Trophoblast cell (in vitro differentiated cells and primary cell): ENCODE data around the gene KIAA0930.
A peak's percentile ranks its signal among the peaks of the same experiment; 100 is the strongest.

Experiments used
- DNase-seq, 2 donors: peaks; one replicate each; pipeline ENCODE4 v3.0.0-alpha.2; 2016
- H2AFZ ChIP-seq: 2 replicates; pipeline ENCODE4 v1.6.1; 2013; ENCODE audit warnings: low read length, moderate library complexity, mild to moderate bottlenecking; ENCODE audit not compliant: insufficient read depth, poor library complexity
- H2AK5ac ChIP-seq: 2 replicates; pipeline ENCODE4 v1.6.1; 2013; ENCODE audit warnings: mild to moderate bottlenecking, low read length
- H2BK120ac ChIP-seq: 2 replicates; pipeline ENCODE4 v1.6.1; 2013; ENCODE audit warnings: low read length, mild to moderate bottlenecking, moderate library complexity; ENCODE audit not compliant: insufficient read depth, poor library complexity
- H2BK12ac ChIP-seq: 2 replicates; pipeline ENCODE4 v1.6.1; 2013; ENCODE audit warnings: mild to moderate bottlenecking, low read length, moderate library complexity
- H2BK5ac ChIP-seq: 2 replicates; pipeline ENCODE4 v1.6.1; 2013; ENCODE audit warnings: low read length, low read depth, moderate library complexity, mild to moderate bottlenecking; ENCODE audit not compliant: poor library complexity
- H3K14ac ChIP-seq: 2 replicates; pipeline ENCODE4 v1.6.1; 2013; ENCODE audit warnings: mild to moderate bottlenecking, low read length
- H3K18ac ChIP-seq: 2 replicates; pipeline ENCODE4 v1.6.1; 2013; ENCODE audit warnings: mild to moderate bottlenecking, low read length
- H3K23ac ChIP-seq: 2 replicates; pipeline ENCODE4 v1.6.1; 2013; ENCODE audit warnings: low read length
- H3K27ac ChIP-seq: 2 replicates; pipeline ENCODE4 v1.5.1; 2013; ENCODE audit warnings: low read depth, mild to moderate bottlenecking, inconsistent platforms, low read length, moderate library complexity
- H3K27me3 ChIP-seq: 2 replicates; pipeline ENCODE4 v1.6.1; 2013; ENCODE audit warnings: inconsistent platforms, mild to moderate bottlenecking, low read length, moderate library complexity; ENCODE audit not compliant: insufficient read depth
- H3K36me3 ChIP-seq, 2 experiments: 1 replicate in 1 of 2; 2 replicates in 1 of 2; pipeline ENCODE4 v1.6.1; 2013; ENCODE audit warnings: low read length in 2 of 2, mild to moderate bottlenecking in 2 of 2, moderate library complexity in 1 of 2; ENCODE audit not compliant: insufficient read depth in 2 of 2, control insufficient read depth in 1 of 2
- H3K4ac ChIP-seq: 2 replicates; pipeline ENCODE4 v1.6.1; 2013; ENCODE audit warnings: low read depth, mild to moderate bottlenecking, low read length, moderate library complexity
- H3K4me1 ChIP-seq, 2 experiments: 1 replicate in 1 of 2; 2 replicates in 1 of 2; pipeline ENCODE4 v1.6.1; 2013; ENCODE audit warnings: low read length in 2 of 2, mild to moderate bottlenecking in 2 of 2, moderate library complexity in 1 of 2; ENCODE audit not compliant: insufficient read depth in 2 of 2, control insufficient read depth in 1 of 2
- H3K4me2 ChIP-seq: 2 replicates; pipeline ENCODE4 v1.6.1; 2013; ENCODE audit warnings: inconsistent platforms, mild to moderate bottlenecking, low read length, moderate library complexity
- H3K4me3 ChIP-seq: 2 replicates; pipeline ENCODE4 v1.5.1; 2013; ENCODE audit warnings: mild to moderate bottlenecking, low read depth, low read length, inconsistent platforms
- H3K79me1 ChIP-seq: one replicate; pipeline ENCODE4 v1.6.1; 2013; ENCODE audit warnings: low read length
- H3K79me2 ChIP-seq: 2 replicates; pipeline ENCODE4 v1.6.1; 2013; ENCODE audit warnings: low read length, mild to moderate bottlenecking; ENCODE audit not compliant: control insufficient read depth, insufficient read depth, poor library complexity
- H3K9ac ChIP-seq: 2 replicates; pipeline ENCODE4 v1.6.1; 2013; ENCODE audit warnings: mild to moderate bottlenecking, low read length
- H3K9me3 ChIP-seq: 2 replicates; pipeline ENCODE4 v1.6.1; 2013; ENCODE audit warnings: low read depth, mild to moderate bottlenecking, control low read depth, inconsistent platforms, low read length; ENCODE audit not compliant: insufficient read depth
- H4K12ac ChIP-seq: 2 replicates; pipeline ENCODE4 v1.6.1; 2013; ENCODE audit warnings: low read depth, mild to moderate bottlenecking, low read length, moderate library complexity
- H4K8ac ChIP-seq: 2 replicates; pipeline ENCODE4 v1.6.1; 2013; ENCODE audit warnings: low read depth, mild to moderate bottlenecking, low read length, moderate library complexity
- H4K91ac ChIP-seq: one replicate; pipeline ENCODE4 v1.6.1; 2013; ENCODE audit warnings: low read depth, mild to moderate bottlenecking, low read length, moderate library complexity
- WGBS: extraction: QIAGEN DNeasy Blood & Tissue Kit; methylation state at CpG from one replicate; pipeline ENCODE4 v1.1.7; 2013; ENCODE audit warnings: missing lambda C conversion rate; ENCODE audit not compliant: insufficient read length, insufficient coverage; ENCODE audit errors: extremely low coverage; 5-methylcytosine and 5-hydroxymethylcytosine counted together

The KIAA0930 gene

DNA sequence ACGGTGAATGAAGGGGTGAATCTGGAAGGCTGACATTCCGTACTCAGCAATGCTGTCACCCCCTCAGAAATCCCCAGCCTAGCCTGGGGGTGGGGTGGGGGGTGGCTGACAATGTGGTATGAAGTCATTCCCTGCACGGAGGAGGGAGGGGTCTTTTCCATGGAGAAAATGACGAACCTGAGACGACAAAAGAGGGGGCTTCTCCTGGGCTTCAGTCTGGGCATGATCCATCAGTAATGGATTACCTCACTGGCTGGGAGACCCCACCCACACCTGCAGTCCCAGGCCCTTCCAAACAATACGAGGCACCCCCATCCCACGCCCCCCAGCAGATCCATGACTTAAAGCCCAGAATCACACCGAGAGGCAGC lies 1.0 kb downstream of the KIAA0930 start:
- Histone ChIP-seq H4K12ac (no peak overlapping the region), H3K4me3 (peak overlapping the region; percentile 86), H3K18ac (peak overlapping the region; percentile 86), H2BK120ac (peak overlapping the region; percentile 53), H2AK5ac (peak overlapping the region; percentile 35), H2BK5ac (no peak overlapping the region), H3K23ac (no peak overlapping the region), H3K9me3 (peaks cover 2% of the 10 kb centered on the region), H3K27ac (no peak overlapping the region), H3K4me2 (peak overlapping the region; percentile 90), H3K79me1 (peaks cover 11% of the 10 kb centered on the region), H3K79me2 (peaks cover 7% of the 10 kb centered on the region), H2BK12ac (peak overlapping the region; percentile 21), H3K9ac (no peak overlapping the region), H3K36me3 (peaks cover 13 to 25% of the 10 kb centered on the region in 2 experiments), H3K27me3 (no peaks in the 10 kb centered on the region), H4K8ac (no peak overlapping the region), H3K14ac (peak overlapping the region; percentile 61), H2AFZ (peak overlapping the region; percentile 20), H3K4me1 (peaks cover 20 to 21% of the 10 kb centered on the region in 2 experiments), H3K4ac (peak overlapping the region; percentile 19), H4K91ac (peak overlapping the region; percentile 68)
- DNase-seq: no peak
- WGBS: no CpG with 5 or more reads among the region's 8 CpGs

GRCh38 chr22:45238957-45239680 lies 1.6 kb downstream of the KIAA0930 start:
- Histone ChIP-seq H3K18ac (peak overlapping the region; percentile 4), H3K4me2 (peak overlapping the region; percentile 90), H2BK5ac (no peak overlapping the region), H3K27me3 (no peaks in the 10 kb centered on the region), H3K4ac (no peak overlapping the region), H2AFZ (no peak overlapping the region), H3K36me3 (peaks cover 13 to 27% of the 10 kb centered on the region in 2 experiments), H4K8ac (no peak overlapping the region), H3K79me2 (peaks cover 7% of the 10 kb centered on the region), H2BK120ac (no peak overlapping the region), H3K27ac (no peak overlapping the region), H4K12ac (no peak overlapping the region), H3K4me3 (no peak overlapping the region), H3K23ac (no peak overlapping the region), H4K91ac (no peak overlapping the region), H3K79me1 (peaks cover 11% of the 10 kb centered on the region), H3K4me1 (peaks cover 20 to 21% of the 10 kb centered on the region in 2 experiments), H2AK5ac (no peak overlapping the region), H3K9ac (no peak overlapping the region), H3K9me3 (peaks cover 2% of the 10 kb centered on the region), H3K14ac (no peak overlapping the region), H2BK12ac (no peak overlapping the region)
- DNase-seq: no peak
- no CpG with 5 or more reads among the region's 6 CpGs for WGBS

GRCh38 chr22:45238076-45238956 lies 2.4 kb downstream of the KIAA0930 start:
- no CpG with 5 or more reads among the region's 18 CpGs for WGBS
- Histone ChIP-seq H3K18ac (no peak overlapping the region), H3K27me3 (no peaks in the 10 kb centered on the region), H3K4ac (no peak overlapping the region), H3K36me3 (peaks cover 13 to 27% of the 10 kb centered on the region in 2 experiments), H2BK5ac (no peak overlapping the region), H3K23ac (no peak overlapping the region), H4K91ac (no peak overlapping the region), H3K4me1 (peaks cover 20 to 21% of the 10 kb centered on the region in 2 experiments), H2BK120ac (no peak overlapping the region), H2AFZ (no peak overlapping the region), H3K79me1 (peaks cover 11% of the 10 kb centered on the region), H3K27ac (no peak overlapping the region), H3K4me3 (no peak overlapping the region), H2BK12ac (no peak overlapping the region), H4K12ac (no peak overlapping the region), H3K79me2 (peaks cover 7% of the 10 kb centered on the region), H3K14ac (no peak overlapping the region), H2AK5ac (no peak overlapping the region), H3K4me2 (no peak overlapping the region), H4K8ac (no peak overlapping the region), H3K9me3 (peaks cover 2% of the 10 kb centered on the region), H3K9ac (no peak overlapping the region)
- no peak for DNase-seq

- no peak overlapping the region for H3K27ac ChIP-seq
- H2AFZ ChIP-seq: no peak overlapping the region
- no peak overlapping the region for H2AK5ac ChIP-seq
- peaks cover 11% of the 10 kb centered on the region for H3K79me1 ChIP-seq
- WGBS: no CpG with 5 or more reads among the region's 15 CpGs
- H3K4ac ChIP-seq: no peak overlapping the region
- H3K9me3 ChIP-seq: peaks cover 2% of the 10 kb centered on the region
- H3K9ac ChIP-seq: no peak overlapping the region
- no peak overlapping the region for H3K18ac ChIP-seq
- no peak overlapping the region for H3K4me3 ChIP-seq
- no peak overlapping the region for H4K91ac ChIP-seq
- no peak overlapping the region for H3K4me2 ChIP-seq
- no peak overlapping the region for H4K8ac ChIP-seq
- H2BK12ac ChIP-seq: no peak overlapping the region
- no peak overlapping the region for H3K23ac ChIP-seq
- no peak overlapping the region for H4K12ac ChIP-seq
- H3K36me3 ChIP-seq: peaks cover 13 to 27% of the 10 kb centered on the region in 2 experiments
- no peak for DNase-seq
- H3K4me1 ChIP-seq: peaks cover 20 to 21% of the 10 kb centered on the region in 2 experiments
- no peaks in the 10 kb centered on the region for H3K27me3 ChIP-seq
- H2BK5ac ChIP-seq: no peak overlapping the region
- no peak overlapping the region for H2BK120ac ChIP-seq
- peaks cover 7% of the 10 kb centered on the region for H3K79me2 ChIP-seq
- H3K14ac ChIP-seq: no peak overlapping the region
Measured at GRCh38 chr22:45237065-45237990, 3.4 kb downstream of the KIAA0930 start.
